Measurements from ENCODE around the gene CTAGE8.
A peak's percentile ranks its signal among the peaks of the same experiment; 100 is the strongest.
"Not testable (repeated sequence)": the region's sequence is repeated elsewhere in the genome, so short reads cannot be mapped to it uniquely, and the experiment has no call there.

The CTAGE8 gene

DNA sequence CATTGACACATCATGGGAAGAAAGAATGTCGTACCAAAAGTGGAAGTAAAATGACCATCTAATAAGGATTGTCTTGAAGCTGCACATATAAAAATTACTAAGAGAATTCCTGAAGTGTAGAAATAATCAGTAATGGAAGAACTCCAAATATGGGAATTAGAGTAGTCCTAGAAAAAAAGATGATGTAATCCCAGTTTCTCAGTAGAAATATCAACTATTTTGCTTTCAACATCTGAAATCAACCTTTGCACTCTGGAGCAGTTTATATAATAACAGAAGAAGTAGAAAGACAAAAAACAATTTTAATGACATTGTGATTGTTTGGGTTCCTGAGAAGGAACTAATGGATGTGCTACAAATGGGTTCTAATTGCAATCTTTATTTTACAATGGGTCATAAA lies 36.0 kb downstream of the CTAGE8 start:
- H3K9ac ChIP-seq (ENCODE audit: low read length); H3K79me2 ChIP-seq (ENCODE audit: control insufficient read depth, insufficient read depth, low read length, poor library complexity); H3K27me3 ChIP-seq (ENCODE audit: insufficient read depth, low read length); H3K14ac ChIP-seq (ENCODE audit: low read length); H3K4me1 ChIP-seq (ENCODE audit: control insufficient read depth in 1 of 2, insufficient read depth in 2 of 2, low read length in 2 of 2); H4K12ac ChIP-seq (ENCODE audit: low read depth, low read length); H4K91ac ChIP-seq (ENCODE audit: low read depth, low read length); H3K9me3 ChIP-seq (ENCODE audit: insufficient read depth, low read depth, low read length); H2AK5ac ChIP-seq (ENCODE audit: low read length); H4K8ac ChIP-seq (ENCODE audit: low read depth, low read length); H3K79me1 ChIP-seq (ENCODE audit: low read length); H3K23ac ChIP-seq (ENCODE audit: low read length); H3K27ac ChIP-seq (ENCODE audit: low read depth, low read length); H3K4me2 ChIP-seq (ENCODE audit: low read length); H2BK12ac ChIP-seq (ENCODE audit: low read length); H3K4ac ChIP-seq (ENCODE audit: low read depth, low read length); H2BK120ac ChIP-seq (ENCODE audit: insufficient read depth, low read length, poor library complexity); H3K18ac ChIP-seq (ENCODE audit: low read length); H2AFZ ChIP-seq (ENCODE audit: insufficient read depth, low read length, poor library complexity); H3K36me3 ChIP-seq (ENCODE audit: control insufficient read depth in 1 of 2, insufficient read depth in 2 of 2, low read length in 2 of 2); DNase-seq; H2BK5ac ChIP-seq (ENCODE audit: low read depth, low read length, poor library complexity); H3K4me3 ChIP-seq (ENCODE audit: low read depth, low read length): not testable (repeated sequence)
- no CpG with 5 or more reads among the region's 1 CpG for WGBS (ENCODE audit: extremely low coverage, insufficient coverage, insufficient read length)

DNA sequence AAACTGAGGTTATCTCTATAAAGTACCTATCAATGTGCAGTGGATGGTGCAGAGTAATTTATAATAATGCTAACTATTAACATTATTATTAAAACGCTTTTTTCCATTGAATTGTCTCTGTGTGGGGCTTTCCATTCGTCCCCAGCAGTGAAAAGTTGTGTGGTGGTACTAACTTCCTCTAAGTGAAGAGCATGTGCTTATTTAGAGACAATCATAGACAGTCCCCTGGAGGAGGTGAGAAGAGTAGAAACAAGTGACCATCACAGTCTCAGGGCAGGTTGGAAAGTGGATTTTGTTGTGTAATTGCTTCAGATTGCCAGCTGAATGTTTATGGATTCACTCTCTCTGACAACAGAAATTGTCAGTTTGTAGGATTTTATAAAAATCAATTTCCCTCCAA lies 38.1 kb downstream of the CTAGE8 start:
- H3K79me1 ChIP-seq (ENCODE audit: low read length); H4K12ac ChIP-seq (ENCODE audit: low read depth, low read length); H3K9ac ChIP-seq (ENCODE audit: low read length); H3K23ac ChIP-seq (ENCODE audit: low read length); H3K27me3 ChIP-seq (ENCODE audit: insufficient read depth, low read length); H2BK5ac ChIP-seq (ENCODE audit: low read depth, low read length, poor library complexity); H4K8ac ChIP-seq (ENCODE audit: low read depth, low read length); H2AFZ ChIP-seq (ENCODE audit: insufficient read depth, low read length, poor library complexity); H3K4me2 ChIP-seq (ENCODE audit: low read length); H3K36me3 ChIP-seq (ENCODE audit: control insufficient read depth in 1 of 2, insufficient read depth in 2 of 2, low read length in 2 of 2); H3K9me3 ChIP-seq (ENCODE audit: insufficient read depth, low read depth, low read length); H3K14ac ChIP-seq (ENCODE audit: low read length); H3K27ac ChIP-seq (ENCODE audit: low read depth, low read length); H2BK120ac ChIP-seq (ENCODE audit: insufficient read depth, low read length, poor library complexity); H3K4me3 ChIP-seq (ENCODE audit: low read depth, low read length); H3K79me2 ChIP-seq (ENCODE audit: control insufficient read depth, insufficient read depth, low read length, poor library complexity); H4K91ac ChIP-seq (ENCODE audit: low read depth, low read length); H3K4me1 ChIP-seq (ENCODE audit: control insufficient read depth in 1 of 2, insufficient read depth in 2 of 2, low read length in 2 of 2); H3K18ac ChIP-seq (ENCODE audit: low read length); DNase-seq; H2BK12ac ChIP-seq (ENCODE audit: low read length); H2AK5ac ChIP-seq (ENCODE audit: low read length); H3K4ac ChIP-seq (ENCODE audit: low read depth, low read length): not testable (repeated sequence)
- no CpG with 5 or more reads among the region's 2 CpGs for WGBS (ENCODE audit: extremely low coverage, insufficient coverage, insufficient read length)

DNA sequence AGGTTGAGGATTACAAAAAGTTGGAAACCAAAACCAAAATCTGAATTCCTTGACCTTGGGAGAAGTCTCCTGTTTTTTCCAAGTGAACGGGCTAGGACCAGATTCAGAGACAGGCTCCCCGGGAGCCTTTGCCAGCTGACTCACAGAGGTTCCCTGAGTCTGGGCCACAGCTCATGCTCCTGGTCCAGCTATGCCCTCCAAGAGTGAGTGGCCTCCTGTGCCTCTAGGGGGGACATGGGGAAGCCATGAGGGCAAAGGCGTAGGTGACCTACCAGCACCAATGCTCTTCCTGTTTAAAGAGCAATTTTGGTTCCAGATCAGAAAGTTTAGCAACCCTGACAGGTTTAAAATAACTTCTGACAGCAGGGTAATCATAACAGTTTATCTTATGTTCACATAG lies 40.3 kb downstream of the CTAGE8 start:
- H3K79me1 ChIP-seq (ENCODE audit: low read length); H2BK120ac ChIP-seq (ENCODE audit: insufficient read depth, low read length, poor library complexity); H3K14ac ChIP-seq (ENCODE audit: low read length); H2AK5ac ChIP-seq (ENCODE audit: low read length); H3K36me3 ChIP-seq (ENCODE audit: control insufficient read depth in 1 of 2, insufficient read depth in 2 of 2, low read length in 2 of 2); H3K4ac ChIP-seq (ENCODE audit: low read depth, low read length); H3K79me2 ChIP-seq (ENCODE audit: control insufficient read depth, insufficient read depth, low read length, poor library complexity); H3K23ac ChIP-seq (ENCODE audit: low read length); H2BK12ac ChIP-seq (ENCODE audit: low read length); H3K4me2 ChIP-seq (ENCODE audit: low read length); H4K8ac ChIP-seq (ENCODE audit: low read depth, low read length); H3K9ac ChIP-seq (ENCODE audit: low read length); H4K12ac ChIP-seq (ENCODE audit: low read depth, low read length); H2BK5ac ChIP-seq (ENCODE audit: low read depth, low read length, poor library complexity); DNase-seq; H3K4me1 ChIP-seq (ENCODE audit: control insufficient read depth in 1 of 2, insufficient read depth in 2 of 2, low read length in 2 of 2); H3K27me3 ChIP-seq (ENCODE audit: insufficient read depth, low read length); H2AFZ ChIP-seq (ENCODE audit: insufficient read depth, low read length, poor library complexity); H4K91ac ChIP-seq (ENCODE audit: low read depth, low read length); H3K18ac ChIP-seq (ENCODE audit: low read length); H3K27ac ChIP-seq (ENCODE audit: low read depth, low read length); H3K4me3 ChIP-seq (ENCODE audit: low read depth, low read length); H3K9me3 ChIP-seq (ENCODE audit: insufficient read depth, low read depth, low read length): not testable (repeated sequence)
- no CpG with 5 or more reads among the region's 3 CpGs for WGBS (ENCODE audit: extremely low coverage, insufficient coverage, insufficient read length)

DNA sequence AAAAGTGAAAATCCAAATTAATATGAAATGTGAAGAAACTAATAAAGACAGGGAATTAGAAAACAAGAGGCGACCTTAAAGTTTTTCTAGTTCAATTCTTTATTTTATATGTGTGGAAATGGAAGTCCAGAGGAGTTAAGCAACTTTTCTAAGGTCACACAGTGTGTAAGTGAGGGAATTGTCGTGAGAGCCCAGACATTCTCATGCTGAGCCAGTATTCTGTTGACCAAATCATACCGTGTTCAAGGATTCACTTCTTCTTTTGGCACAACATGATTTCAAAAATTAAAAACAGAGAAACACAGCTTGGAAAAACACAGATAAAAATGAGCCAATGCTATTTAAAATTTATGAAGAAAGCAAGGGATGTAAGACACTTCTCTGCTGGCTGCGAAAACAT lies 42.2 kb downstream of the CTAGE8 start:
- not testable (repeated sequence) for H3K79me2 ChIP-seq (ENCODE audit: control insufficient read depth, insufficient read depth, low read length, poor library complexity); H3K4me1 ChIP-seq (ENCODE audit: control insufficient read depth in 1 of 2, insufficient read depth in 2 of 2, low read length in 2 of 2); H2BK12ac ChIP-seq (ENCODE audit: low read length); H2BK5ac ChIP-seq (ENCODE audit: low read depth, low read length, poor library complexity); H3K4me3 ChIP-seq (ENCODE audit: low read depth, low read length); H3K36me3 ChIP-seq (ENCODE audit: control insufficient read depth in 1 of 2, insufficient read depth in 2 of 2, low read length in 2 of 2); H2AFZ ChIP-seq (ENCODE audit: insufficient read depth, low read length, poor library complexity); H3K18ac ChIP-seq (ENCODE audit: low read length); H3K4ac ChIP-seq (ENCODE audit: low read depth, low read length); H3K14ac ChIP-seq (ENCODE audit: low read length); H3K23ac ChIP-seq (ENCODE audit: low read length); H3K27ac ChIP-seq (ENCODE audit: low read depth, low read length); H3K79me1 ChIP-seq (ENCODE audit: low read length); H3K27me3 ChIP-seq (ENCODE audit: insufficient read depth, low read length); H4K12ac ChIP-seq (ENCODE audit: low read depth, low read length); H4K8ac ChIP-seq (ENCODE audit: low read depth, low read length); H3K9me3 ChIP-seq (ENCODE audit: insufficient read depth, low read depth, low read length); H3K9ac ChIP-seq (ENCODE audit: low read length); H2BK120ac ChIP-seq (ENCODE audit: insufficient read depth, low read length, poor library complexity); H2AK5ac ChIP-seq (ENCODE audit: low read length); H4K91ac ChIP-seq (ENCODE audit: low read depth, low read length); H3K4me2 ChIP-seq (ENCODE audit: low read length)
- no CpG with 5 or more reads among the region's 4 CpGs for WGBS (ENCODE audit: extremely low coverage, insufficient coverage, insufficient read length)
- DNase-seq: peak; percentile 0

DNA sequence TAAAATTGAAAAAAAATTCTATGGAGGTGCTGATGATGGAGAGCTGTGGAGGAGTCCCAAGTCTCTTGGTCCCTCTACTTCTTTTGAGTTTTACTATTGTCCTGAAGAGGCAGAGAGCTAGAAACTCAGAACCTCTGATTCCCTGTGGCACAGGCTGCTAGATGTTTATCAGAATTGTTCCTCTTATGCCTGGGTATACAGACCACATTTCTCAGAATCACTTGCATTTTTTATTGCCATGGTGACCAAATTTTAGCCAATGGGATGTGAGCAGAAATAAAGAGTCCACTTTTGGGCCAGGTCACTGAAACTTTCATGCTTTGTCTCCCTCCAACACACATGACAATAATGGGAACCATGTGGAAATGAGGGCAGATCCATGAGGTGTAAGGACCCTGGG lies 45.4 kb downstream of the CTAGE8 start:
- not testable (repeated sequence) for H3K9me3 ChIP-seq (ENCODE audit: insufficient read depth, low read depth, low read length); H3K18ac ChIP-seq (ENCODE audit: low read length); H3K4me2 ChIP-seq (ENCODE audit: low read length); H2AK5ac ChIP-seq (ENCODE audit: low read length); H3K9ac ChIP-seq (ENCODE audit: low read length); H4K12ac ChIP-seq (ENCODE audit: low read depth, low read length); H3K36me3 ChIP-seq (ENCODE audit: control insufficient read depth in 1 of 2, insufficient read depth in 2 of 2, low read length in 2 of 2); H3K4me3 ChIP-seq (ENCODE audit: low read depth, low read length); H3K14ac ChIP-seq (ENCODE audit: low read length); H3K4me1 ChIP-seq (ENCODE audit: control insufficient read depth in 1 of 2, insufficient read depth in 2 of 2, low read length in 2 of 2); H2AFZ ChIP-seq (ENCODE audit: insufficient read depth, low read length, poor library complexity); H3K4ac ChIP-seq (ENCODE audit: low read depth, low read length); H2BK120ac ChIP-seq (ENCODE audit: insufficient read depth, low read length, poor library complexity); H2BK5ac ChIP-seq (ENCODE audit: low read depth, low read length, poor library complexity); H3K27ac ChIP-seq (ENCODE audit: low read depth, low read length); H2BK12ac ChIP-seq (ENCODE audit: low read length); H4K8ac ChIP-seq (ENCODE audit: low read depth, low read length); H3K27me3 ChIP-seq (ENCODE audit: insufficient read depth, low read length); H3K79me1 ChIP-seq (ENCODE audit: low read length); DNase-seq; H4K91ac ChIP-seq (ENCODE audit: low read depth, low read length); H3K23ac ChIP-seq (ENCODE audit: low read length); H3K79me2 ChIP-seq (ENCODE audit: control insufficient read depth, insufficient read depth, low read length, poor library complexity)

All from trophoblast cell (in vitro differentiated cells and primary cell).